CD4-positive, alpha-beta T cell treated with Interleukin-21 for 1 hour (primary cell): ENCODE results near the gene UGT1A3.
"Not testable (repeated sequence)": the region's sequence is repeated elsewhere in the genome, so short reads cannot be mapped to it uniquely, and the experiment has no call there.

ENCODE experiments used
- DNase-seq: peaks from one replicate; pipeline ENCODE4 v3.0.0-alpha.2; 2020

Gene UGT1A3

DNA sequence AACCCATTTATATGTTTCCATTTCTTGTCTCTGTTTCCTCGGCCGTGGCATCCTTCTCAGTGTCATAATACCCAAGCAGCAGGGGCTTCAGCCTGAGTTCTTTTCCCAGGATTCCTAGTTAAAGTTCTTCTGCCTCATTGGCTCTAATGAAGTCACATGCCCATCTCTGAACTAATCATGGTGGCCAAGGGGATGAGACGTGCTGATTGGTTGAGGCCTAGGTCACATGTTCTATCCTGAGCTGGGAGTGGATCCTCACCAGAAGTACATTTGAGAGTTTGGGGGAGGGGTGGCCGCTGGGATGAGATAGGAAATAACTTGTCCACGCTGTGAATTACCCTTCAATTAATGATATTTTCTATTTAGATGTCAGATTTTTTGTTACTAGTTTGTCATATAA lies 19.9 kb upstream of the UGT1A3 start:
- DNase-seq, result no peak

DNA sequence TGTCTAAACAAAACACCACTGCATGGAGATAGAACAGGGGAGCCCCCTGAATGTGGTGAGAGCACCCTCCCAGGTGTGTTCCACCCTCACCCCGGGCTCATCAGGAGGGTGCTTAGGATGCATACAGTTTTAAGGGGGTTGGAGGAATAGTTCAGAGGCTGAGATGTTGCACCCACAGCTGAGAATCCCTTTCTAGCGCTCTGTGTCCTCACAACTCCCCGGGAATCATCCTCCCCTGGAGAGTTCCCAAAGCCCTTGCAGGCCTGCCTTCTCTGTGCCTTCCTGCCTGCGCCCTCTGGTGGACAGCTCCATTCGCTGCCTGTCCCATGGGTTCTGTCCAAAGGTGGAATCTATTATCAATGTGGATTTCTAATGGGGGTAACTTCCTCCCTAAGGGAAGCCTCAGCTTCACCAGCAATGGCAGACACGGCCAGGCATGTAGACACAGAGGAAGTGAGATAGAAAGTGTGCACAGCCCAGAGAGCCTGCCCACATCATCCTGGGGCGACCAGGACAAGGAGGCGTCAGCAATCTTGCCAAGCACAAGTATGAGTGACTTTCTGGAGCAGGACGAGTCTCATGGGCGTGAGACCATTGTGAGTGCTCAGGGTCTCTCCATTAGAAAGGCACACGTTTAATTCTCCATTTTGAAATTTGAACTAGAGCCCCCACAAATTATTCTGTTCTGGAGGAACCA lies 17.4 kb upstream of the UGT1A3 start:
- peak; percentile 53 for DNase-seq

GRCh38 chr2:233712611-233713261 lies 16.1 kb upstream of the UGT1A3 start, which contains the start of gene UGT1A5:
Gene UGT1A5, plus strand, starts transcription at chr2:233712907. Its CDS starts 85 bp downstream, at chr2:233712992.
- no peak for DNase-seq

GRCh38 chr2:233713262-233713615 lies 15.6 kb upstream of the UGT1A3 start:
- DNase-seq, result no peak

GRCh38 chr2:233714121-233714520 lies 14.7 kb upstream of the UGT1A3 start:
- no peak for DNase-seq

GRCh38 chr2:233718552-233718951 lies 10.3 kb upstream of the UGT1A3 start, which contains the start of gene UGT1A4:
Gene UGT1A4, plus strand, starts transcription at chr2:233718736. Its CDS starts 85 bp downstream, at chr2:233718821.
- no peak for DNase-seq

DNA sequence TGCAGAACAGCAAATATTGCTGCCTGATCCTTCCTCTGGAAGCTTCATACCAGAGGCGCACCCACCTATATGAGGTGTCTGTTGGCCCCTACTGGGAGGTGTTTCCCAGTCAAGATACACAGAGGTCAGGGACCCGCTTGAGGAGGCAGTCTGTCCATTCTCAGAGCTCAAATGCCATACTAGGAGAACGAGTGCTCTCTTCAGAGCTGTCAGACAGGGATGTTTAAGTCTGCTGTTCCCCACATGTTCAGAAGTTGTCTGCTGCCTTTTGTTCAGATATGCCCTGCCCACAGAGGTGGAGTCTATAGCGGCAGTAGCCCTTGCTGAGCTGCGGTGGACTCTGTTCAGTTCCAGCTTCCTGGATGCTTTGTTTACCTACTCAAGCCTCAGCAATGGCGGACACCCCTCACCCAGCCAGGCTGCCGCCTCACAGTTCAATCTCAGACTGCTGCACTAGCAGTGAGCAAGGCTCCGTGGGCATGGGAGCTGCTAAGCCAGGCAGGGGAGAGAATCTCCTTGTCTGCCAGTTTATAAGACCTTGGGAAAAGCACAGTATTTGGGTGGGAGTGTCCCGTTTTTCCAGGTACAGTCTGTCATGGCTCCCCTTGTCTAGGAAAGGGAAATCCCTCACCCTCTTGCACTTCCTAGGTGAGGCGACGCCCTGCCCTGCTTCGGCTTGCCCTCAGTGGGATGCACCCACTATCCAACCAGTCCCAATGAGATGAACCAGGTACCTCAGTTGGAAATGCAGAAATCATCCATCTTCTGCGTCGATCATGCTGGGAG lies 8.2 kb downstream of the UGT1A3 start:
- DNase-seq, result not testable (repeated sequence)

GRCh38 chr2:233740870-233741269 lies 12.0 kb downstream of the UGT1A3 start:
- DNase-seq, result no peak

GRCh38 chr2:233743464-233744259 lies 14.8 kb downstream of the UGT1A3 start:
- no peak for DNase-seq

GRCh38 chr2:233745073-233745755 lies 16.4 kb downstream of the UGT1A3 start:
- DNase-seq, result no peak

DNA sequence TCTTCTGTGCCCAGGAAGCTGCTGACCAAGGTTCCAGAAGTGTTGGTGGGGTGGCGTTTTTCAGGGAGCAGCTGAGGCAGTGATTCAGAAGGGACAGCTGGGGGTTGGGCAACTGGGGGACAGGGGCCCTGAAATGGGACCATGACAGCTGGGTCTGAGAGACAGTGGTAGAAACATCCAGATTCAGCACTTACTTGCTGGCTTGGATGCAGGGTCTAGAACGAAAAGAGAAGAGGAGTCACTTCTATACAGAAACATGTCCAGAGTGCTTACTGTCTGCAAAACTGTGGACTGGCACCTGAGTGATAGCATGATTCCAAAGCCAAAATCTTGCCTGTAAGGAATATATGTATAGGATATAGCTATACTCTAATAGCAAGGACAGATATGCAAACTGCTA lies 17.0 kb downstream of the UGT1A3 start:
- not testable (repeated sequence) for DNase-seq

DNA sequence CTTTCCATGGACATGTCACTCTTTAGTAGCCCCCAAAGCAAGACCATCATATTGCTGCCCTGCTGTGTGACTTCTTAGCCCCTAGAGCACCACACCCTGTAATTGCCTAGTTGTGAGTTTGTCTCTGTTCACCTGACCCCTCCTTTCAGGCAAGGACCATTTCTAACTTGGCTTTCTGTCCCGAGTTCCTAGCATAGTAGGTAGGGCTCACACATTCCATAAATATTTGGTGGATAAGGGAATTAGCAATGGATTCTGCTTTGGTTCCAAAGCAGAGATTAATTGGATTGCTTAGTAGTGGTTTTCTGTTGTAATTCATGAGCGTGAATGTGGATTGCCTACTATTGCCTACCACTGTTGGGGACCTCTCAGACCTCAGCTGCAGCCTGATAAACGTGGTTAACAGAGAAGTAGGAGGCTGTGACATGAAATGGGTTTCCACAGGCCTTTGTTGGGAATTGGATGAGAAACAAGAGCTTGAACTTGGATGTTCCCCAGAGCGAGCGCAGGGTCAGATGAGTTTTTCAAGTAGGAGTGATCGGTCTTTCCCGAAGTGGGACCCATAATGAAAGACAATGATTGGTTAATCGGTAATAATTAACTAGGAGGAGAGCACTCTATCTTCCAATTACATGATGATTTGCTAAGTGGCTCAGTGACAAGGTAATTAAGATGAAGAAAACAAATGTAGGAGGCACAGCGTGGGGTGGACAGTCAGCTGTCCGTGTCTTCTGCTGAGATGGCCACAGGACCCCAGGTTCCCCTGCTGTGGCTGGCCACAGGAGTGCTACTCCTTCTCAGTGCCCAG lies 17.8 kb downstream of the UGT1A3 start:
- DNase-seq, result no peak

- no peak for DNase-seq
Measured at GRCh38 chr2:233747283-233747544, 18.4 kb downstream of the UGT1A3 start.

GRCh38 chr2:233750689-233751088 lies 21.8 kb downstream of the UGT1A3 start:
- not testable (repeated sequence) for DNase-seq

GRCh38 chr2:233751212-233752009 lies 22.6 kb downstream of the UGT1A3 start:
- DNase-seq, result not testable (repeated sequence)

DNA sequence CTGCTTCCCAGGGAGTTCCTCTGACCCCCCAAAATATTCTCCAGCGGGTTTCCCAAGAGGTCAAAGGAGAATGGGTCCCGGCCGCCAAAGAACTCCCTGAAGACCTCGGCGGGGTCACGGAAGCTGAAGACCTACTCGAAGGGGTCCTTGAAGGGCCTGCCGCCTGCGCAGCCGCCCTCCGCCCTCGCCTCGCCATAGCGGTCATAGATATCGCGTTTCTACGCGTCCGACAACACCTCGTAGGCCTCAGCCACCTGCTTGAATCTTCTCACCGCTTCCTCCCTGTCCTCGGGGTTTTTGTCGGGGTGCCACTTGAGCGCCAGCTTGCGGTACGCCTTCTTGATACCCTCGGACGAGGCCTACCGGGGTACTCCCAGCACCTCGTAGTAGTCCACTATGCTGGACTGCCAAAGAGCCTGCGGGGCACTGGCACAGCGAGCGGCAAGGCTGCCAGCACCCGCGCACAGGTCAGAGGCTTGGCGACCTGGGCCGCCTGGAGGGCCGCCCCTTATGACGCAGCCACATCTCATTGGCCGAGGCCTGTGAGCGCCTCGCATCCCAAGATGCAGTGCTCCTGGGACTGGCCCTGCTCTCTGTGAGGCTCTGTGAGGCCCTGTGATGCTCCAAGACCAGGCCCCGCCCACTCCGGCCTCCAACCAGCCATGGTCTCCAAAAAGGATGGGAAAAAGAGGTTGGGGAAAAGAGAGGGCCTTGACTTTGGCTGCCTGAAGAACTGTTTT lies 26.2 kb downstream of the UGT1A3 start:
- DNase-seq, result no peak

DNA sequence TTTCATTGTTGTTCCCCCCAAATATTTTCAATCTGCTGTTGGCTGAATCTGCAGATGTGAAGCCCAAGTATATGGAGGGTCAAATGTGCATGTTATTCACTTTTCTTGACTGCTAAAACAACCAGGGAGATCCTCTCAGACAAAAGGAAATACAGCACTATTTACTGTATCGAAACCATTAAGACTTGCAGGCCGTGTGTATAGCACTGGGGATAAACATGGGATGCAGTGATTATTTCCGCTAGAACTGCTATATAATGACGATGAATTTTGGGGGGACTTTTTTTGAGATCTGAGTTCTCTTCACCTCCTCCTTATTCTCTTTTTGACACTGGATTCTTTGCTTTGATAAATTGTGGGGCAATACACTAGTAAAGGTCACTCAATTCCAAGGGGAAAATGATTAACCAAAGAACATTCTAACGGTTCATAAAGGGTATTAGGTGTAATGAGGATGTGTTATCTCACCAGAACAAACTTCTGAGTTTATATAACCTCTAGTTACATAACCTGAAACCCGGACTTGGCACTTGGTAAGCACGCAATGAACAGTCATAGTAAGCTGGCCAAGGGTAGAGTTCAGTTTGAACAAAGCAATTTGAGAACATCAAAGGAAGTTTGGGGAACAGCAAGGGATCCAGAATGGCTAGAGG lies 27.7 kb downstream of the UGT1A3 start:
- no peak for DNase-seq

GRCh38 chr2:233758141-233758540 lies 29.3 kb downstream of the UGT1A3 start:
- DNase-seq, result no peak

- DNase-seq, result no peak
Measured at GRCh38 chr2:233758849-233759248, 30.0 kb downstream of the UGT1A3 start.
